GM18508 (cell line): ENCODE data around the gene ZNF592.

Experiments used
- ATAC-seq: cut with Tn5 transposase; IDR thresholded peaks from one replicate; pipeline ENCODE4 v1.9.1; 2021; ENCODE audit warnings: moderate number of reproducible peaks; ENCODE audit not compliant: insufficient read depth, unreplicated experiment

Gene ZNF592

GRCh38 chr15:84823282-84823878, 75.0 kb downstream of the ZNF592 start:
- ATAC-seq, result no peak

DNA sequence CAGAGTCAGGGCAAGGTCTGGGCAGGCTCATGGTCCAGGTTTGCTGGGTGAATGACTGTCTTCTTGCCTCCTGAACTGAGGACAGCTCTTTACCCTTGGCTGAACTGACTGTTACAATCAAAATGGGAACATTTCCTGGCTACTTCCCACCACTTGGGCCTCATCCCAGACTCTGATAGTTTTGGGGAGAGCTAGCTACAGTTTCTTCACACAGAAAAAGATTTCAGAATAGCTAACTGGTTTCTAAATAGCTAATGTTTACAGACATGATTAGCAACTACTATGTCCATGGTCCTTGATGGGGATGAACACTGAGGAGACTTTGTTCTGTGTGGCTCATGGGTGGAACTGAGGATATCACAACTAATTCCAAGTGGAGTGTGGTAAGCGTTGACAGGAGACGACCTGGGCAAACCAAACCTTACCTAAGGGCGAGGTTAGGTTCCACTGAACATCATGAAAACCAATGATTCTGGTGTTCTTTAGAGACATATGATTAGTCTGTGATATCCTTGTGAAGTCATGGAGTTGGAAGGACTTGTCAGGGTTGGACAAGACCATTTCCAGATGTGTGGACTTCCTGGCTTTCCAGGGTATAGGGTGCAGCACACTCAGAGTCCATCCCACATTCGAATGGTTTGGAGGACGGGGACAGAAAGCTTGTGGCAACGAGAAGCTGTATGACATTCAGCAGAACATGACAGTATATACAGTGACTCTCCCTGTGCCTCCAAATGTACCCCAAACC, 76.0 kb downstream of the ZNF592 start:
- ATAC-seq, result no peak

GRCh38 chr15:84826369-84826823, 78.0 kb downstream of the ZNF592 start:
- ATAC-seq, result no peak

DNA sequence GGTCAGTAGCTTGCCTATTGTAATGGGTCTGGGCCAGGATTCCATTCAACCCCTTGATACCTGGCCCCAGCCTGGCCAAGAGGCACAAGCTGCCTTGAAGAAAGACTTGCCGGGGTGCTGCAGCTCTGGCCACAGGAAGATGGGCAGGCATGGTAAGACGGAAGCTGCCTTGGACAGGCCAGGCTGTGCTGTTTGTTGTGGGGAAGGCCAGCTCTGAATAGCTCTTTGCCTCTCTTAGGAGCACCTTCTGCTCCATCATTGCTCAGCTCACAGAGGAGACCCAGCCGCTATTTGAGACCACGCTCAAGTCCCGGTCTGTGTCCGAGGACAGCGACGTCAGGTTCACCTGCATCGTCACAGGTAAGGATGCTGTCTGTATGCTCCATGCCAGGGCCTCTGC, 78.9 kb downstream of the ZNF592 start:
- no peak for ATAC-seq

DNA sequence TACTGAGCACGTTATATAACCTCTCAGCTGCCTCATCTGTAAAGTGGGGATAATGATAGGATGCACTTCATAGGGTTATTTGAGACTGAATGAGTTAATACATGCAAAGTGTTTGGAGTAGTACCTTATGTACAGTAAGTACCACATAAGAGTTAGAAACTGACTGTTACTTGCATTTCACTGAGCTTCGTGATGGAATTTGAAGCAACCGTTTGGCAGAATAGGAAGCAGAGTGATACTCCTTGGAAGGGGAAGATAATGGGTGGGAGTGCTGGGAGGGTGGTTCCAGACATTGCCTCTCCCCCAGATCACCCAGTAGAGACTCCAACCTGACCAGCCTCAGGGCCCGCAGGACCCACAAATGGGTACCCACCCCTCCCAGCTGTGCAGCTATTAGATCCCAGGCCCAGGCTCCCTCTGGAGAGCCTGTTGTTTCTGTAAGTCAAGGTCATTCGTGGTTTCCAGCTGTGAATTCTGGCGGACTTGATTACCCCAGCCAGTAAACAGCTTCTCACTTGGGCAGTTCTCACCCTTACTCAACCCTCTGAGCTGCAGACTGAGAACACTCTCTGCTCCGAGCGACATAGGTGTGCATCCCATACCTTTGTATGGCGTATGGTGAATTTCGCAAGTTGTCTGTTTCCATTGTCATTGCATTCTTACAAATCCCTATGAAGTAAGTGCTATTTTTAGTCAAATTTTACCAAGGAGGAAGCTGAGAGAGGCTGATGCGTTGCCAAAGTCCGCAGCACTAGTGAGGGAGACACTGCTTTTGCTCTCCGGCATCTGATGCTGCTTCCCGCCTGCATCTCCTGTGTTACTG, 79.9 kb downstream of the ZNF592 start:
- ATAC-seq, result no peak

GRCh38 chr15:84829428-84829827, 81.0 kb downstream of the ZNF592 start:
- ATAC-seq, result no peak

GRCh38 chr15:84830036-84830435, 81.6 kb downstream of the ZNF592 start:
- ATAC-seq, result no peak

DNA sequence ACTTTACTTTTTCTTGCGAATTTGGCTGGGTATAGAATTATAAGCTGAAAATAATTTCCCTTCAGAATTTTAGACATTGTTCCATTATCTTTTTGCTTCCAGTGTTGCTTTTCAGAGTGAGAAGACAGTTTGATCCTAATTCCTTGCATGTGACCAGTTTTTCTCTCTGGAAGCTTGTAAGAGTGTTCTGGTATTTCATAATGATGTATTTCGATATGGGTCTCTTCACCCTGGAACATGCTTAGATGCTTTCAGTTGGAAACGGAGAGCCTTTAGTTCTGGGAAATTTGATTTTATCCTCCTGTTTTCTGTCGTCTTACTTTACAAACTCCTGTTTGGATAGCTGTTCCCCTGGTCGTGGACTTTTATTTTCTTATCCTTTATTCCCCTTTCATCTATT, 82.6 kb downstream of the ZNF592 start:
- ATAC-seq, result no peak

DNA sequence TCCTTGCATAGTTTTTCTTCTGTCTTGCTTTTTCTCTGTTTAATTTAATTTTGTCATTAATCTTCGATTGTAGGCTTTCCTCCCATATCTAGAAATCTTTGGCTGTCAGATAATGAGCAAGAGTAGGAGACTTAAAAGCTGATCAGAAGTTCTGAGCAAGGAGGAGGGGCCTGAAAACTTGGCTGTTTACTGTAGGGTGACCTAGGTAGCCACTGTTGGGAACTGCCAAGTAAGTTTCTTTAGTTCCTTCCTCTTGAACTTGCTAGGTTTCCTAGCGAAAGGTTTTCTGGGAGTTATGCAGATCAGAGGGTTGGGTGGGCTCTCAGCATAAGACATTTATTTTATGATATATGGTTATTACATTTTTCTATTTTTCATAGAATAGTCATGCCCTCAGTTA, 83.2 kb downstream of the ZNF592 start:
- no peak for ATAC-seq

GRCh38 chr15:84832448-84833040, 84.2 kb downstream of the ZNF592 start:
- no peak for ATAC-seq

DNA sequence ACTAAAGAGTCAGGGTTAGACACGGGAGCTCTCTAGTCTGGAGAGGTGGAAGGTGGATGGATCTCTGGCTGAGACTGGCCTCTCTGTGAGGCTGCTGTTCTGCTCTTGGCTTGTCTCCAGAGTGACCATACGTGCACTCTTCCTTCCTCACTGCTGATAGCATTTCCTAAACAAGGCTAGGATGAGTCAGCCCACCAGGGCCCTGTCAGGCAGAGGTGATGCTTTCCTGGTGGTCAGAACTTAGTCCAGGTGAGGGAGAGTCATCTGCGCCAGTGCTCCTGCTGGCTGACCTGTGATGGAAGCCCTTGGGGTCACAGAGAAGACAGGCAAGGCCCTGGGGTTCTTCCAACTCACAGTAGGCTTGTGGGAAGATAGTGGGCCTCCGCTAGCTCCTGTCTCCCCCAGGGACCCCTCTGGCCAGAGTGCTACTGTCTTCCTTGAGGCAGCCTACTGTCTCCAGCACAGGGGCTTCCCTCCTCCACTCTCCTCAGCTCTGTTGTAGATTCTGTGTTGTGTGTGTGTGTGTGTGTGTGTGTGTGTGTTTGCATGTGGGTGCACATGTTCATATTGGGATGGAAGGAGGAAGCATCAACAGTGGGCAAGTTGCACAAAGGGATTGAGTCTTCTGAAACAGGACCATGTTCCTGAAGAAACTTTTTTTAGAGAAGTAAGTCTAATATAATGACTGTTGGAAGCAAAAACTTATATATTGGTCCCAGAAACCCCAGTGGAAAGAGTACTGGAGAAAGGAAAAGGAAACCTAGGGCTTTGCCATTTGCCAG, 85.2 kb downstream of the ZNF592 start:
- ATAC-seq, result no peak

GRCh38 chr15:84834229-84834955, 86.0 kb downstream of the ZNF592 start:
- ATAC-seq, result no peak

- ATAC-seq, result no peak
Observed at GRCh38 chr15:84834969-84835368, 86.6 kb downstream of the ZNF592 start.

DNA sequence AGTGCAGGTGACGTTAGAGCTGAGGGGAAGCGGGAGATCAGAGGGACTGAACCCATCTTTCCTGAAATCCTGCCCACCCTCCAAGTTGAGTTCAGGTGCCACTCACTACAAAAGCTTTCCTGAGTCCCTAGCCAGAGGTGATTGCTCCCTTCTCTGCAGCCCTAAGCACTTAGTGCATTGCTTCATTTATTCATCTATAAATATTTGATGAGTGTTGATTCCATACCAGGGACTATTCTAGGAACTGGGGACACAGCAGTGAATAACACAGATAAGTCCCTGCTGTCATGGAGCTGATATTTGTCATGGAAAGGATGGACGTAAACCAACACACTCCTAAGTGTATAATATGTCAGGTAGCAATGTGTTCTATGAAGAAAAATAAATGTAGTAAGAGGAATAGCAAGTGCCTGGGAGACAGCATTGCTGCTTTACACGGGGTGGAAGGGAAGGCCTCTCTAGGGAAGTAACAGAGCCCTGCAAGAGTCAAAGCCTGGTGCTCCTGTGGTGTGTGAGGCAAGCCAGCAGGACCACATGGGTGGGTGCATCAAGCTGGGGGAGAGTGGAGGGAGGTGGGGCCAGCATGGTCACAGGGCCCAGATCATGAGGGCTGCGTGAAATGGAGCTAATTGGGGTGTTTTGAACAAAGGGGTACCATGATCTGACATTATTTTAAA, 87.4 kb downstream of the ZNF592 start:
- ATAC-seq, result no peak

- ATAC-seq, result no peak
Observed at GRCh38 chr15:84836844-84837243, 88.5 kb downstream of the ZNF592 start.

GRCh38 chr15:84839714-84840113, 91.3 kb downstream of the ZNF592 start:
- no peak for ATAC-seq

GRCh38 chr15:84840255-84840654, 91.9 kb downstream of the ZNF592 start:
- no peak for ATAC-seq

- ATAC-seq, result no peak
Observed at GRCh38 chr15:84840741-84841429, 92.5 kb downstream of the ZNF592 start.
